Esophagus squamous epithelium (tissue), 4 donors: Measurements from ENCODE around the gene ANKRD11.

ENCODE experiments used
- CTCF ChIP-seq, 6 experiments: fragments of 450-650 bp in 4 of 6; fragments of 200-600 bp in 2 of 6; sonication (generic) in 2 of 6; IDR thresholded peaks; one replicate each; pipeline ENCODE4 v1.5.1; 2016 to 2019; ENCODE audit warnings: antibody characterized with exemption in 6 of 6, mild to moderate bottlenecking in 4 of 6, moderate library complexity in 4 of 6
- POLR2A ChIP-seq, 4 donors: fragments of 450-650 bp; IDR thresholded peaks; one replicate each; pipeline ENCODE4 v1.6.1; 2017; ENCODE audit warnings: antibody characterized with exemption in 4 of 4, mild to moderate bottlenecking in 4 of 4, moderate library complexity in 3 of 4

DNA sequence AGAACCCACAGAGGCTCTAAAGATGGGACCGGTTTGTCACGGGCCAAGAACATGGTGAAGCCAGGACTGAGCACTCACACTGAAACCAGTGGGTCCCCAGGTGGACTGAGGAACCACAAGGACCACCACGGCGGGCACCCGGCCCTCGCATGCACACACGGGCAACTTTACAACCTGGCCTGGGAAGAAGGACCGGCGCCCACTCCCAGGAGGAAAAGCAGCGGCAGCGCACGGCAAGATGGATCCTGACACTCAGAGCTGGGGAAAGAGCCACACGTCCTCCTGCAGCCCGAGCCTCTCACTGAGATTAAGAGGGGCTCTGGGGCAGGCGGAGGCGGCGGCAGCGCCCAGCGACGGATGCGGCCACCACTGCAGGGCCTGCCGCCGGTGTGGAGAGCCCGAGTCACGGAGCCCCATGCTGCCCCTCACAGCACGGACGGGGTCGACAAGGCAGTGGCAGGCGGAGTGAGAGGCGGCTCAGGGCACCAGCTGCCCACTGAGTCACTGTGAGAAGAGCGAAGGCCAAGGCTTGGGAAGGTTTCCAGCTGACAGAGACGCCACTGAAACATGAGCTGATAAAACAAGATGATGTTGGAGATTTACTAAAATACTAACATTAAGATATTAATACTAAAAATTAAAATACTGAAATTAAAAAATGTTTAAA is 118.3 kb downstream of the ANKRD11 start:
- TF ChIP-seq CTCF (IDR thresholded peaks at IDR 0.05) (no peak), POLR2A (IDR thresholded peaks at IDR 0.05) (no peak)
